GM12874 (cell line): ENCODE data around the gene BIRC2.

Experiments used
- TF ChIP-seq, protein P1 (sequence below): IDR thresholded peaks from 2 replicates; pipeline ENCODE4 v1.5.1; 2011; ENCODE audit warnings: low read depth, mild to moderate bottlenecking, control low read depth, low read length, moderate library complexity; ENCODE audit not compliant: insufficient read depth

Gene BIRC2

DNA sequence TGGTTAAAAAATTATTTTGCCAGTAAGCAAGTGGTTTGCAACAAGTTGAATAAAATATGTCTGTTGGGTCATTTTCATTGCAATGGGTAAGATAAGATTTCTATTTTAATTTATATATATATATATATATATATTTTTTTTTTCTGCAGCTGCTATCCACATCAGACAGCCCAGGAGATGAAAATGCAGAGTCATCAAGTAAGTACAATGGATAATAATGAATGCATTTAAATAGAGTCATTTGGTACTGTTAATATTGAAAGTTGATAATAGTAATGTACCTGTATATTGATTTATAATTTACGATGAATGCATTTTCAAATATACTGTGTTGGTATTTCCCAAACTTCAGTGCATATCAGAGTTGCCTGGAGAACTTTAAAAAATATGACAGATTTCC, 18.3 kb upstream of the BIRC2 start:
- TF ChIP-seq, protein P1, sequence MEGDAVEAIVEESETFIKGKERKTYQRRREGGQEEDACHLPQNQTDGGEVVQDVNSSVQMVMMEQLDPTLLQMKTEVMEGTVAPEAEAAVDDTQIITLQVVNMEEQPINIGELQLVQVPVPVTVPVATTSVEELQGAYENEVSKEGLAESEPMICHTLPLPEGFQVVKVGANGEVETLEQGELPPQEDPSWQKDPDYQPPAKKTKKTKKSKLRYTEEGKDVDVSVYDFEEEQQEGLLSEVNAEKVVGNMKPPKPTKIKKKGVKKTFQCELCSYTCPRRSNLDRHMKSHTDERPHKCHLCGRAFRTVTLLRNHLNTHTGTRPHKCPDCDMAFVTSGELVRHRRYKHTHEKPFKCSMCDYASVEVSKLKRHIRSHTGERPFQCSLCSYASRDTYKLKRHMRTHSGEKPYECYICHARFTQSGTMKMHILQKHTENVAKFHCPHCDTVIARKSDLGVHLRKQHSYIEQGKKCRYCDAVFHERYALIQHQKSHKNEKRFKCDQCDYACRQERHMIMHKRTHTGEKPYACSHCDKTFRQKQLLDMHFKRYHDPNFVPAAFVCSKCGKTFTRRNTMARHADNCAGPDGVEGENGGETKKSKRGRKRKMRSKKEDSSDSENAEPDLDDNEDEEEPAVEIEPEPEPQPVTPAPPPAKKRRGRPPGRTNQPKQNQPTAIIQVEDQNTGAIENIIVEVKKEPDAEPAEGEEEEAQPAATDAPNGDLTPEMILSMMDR: no peak

DNA sequence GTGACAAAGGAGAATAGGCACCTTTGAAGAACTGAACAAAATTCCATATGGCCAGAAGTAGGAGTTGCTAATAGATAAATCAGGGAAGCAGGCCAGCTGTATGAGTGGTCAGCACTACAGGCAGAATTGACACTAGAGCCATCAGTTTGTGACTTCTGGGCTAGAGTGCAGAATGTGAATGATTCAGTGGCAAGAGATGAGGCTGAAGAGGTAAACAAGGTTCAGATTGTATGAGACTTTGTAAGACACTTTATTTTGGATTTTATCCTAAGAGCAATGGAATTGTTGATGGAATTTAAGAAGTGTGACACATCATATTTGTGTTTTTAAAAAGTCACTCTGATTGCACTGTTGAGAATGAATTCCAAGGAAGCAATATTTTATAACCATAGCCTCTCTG, 16.8 kb upstream of the BIRC2 start:
- TF ChIP-seq, protein P1: no peak

DNA sequence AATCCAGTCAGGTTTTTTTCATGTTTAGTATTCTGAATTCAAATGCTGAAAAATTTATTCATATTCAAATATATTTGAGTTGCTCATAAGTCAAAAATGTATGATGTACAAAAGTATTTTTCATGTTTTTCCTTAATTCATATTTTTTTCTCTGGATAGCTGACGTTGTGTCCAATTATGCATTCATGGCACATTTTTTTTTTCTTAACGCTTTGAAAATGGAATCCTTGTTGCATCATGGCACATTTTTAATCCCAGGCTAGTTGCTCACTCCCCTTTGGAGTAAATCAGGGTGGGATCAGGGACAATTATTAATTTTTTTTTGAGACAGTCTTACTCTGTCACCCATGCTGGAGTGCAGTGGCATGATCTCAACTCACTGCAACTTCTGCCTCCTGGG, 15.7 kb upstream of the BIRC2 start:
- TF ChIP-seq, protein P1: no peak

DNA sequence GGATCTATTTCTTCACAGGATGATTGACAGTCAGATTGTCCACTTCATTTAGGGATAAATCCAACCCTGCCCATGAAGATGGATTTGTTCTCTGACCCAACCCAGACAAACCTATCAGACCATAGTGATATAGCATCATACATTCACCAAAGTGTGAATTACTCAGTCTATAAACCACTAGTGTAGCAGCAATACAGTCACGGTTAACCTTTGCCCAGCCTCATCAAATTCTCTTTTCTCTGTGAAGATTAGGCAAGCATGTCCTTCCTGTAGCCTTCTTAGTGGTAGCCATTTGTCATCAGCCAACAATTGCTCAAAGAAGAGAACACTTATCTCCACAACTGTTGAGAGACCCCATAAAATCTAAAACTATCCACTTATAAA, 14.4 kb upstream of the BIRC2 start:
- TF ChIP-seq, protein P1: no peak

DNA sequence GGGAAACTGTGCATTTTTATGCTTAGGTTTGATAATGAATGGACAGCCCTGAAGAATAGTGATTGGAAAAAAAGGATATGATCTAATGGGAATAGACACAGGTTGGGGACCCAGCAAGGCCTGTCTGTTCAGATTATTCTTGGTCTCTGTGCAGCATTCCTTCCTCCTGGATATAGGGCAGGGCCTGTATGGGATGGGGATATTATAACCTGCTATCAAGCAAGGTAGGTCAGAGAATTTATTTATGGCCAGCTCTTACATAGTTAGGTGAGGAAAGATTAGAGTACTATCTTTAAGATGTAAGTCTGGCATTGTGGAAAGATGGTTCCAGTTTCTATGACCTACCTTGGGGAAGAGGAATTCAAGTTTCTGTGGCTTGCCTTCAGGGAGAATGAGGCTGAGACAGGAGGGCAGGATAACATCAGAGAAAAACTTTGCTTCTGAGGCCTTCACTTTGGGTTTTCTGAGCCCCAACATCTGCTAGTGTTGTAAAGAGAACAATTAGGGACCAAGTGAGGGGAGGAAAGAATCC, 8.5 kb upstream of the BIRC2 start:
- TF ChIP-seq, protein P1: no peak

DNA sequence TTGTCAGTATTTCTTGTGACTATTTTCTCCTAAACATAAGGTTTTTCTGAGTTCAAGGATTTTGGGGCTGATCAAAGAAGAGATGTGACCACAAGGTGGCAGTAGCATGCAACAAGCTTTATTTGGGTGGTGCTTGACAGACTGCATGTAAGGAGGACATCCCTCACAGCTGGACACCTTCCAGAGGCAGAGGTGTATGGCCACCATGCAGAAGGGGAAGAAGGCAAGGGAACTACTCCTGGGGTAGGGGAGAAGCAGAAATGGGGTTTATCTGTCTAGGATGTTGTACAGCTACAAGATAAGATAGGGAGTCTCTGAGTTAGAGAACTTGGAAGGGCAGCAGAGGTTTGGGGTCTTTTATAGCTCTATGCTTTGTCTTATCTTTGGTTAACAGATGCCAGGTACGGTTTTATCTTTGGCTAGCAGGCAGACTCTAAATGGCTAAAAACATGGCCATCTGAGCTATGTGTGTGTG, 5.1 kb upstream of the BIRC2 start:
- TF ChIP-seq, protein P1: peak; percentile 73

DNA sequence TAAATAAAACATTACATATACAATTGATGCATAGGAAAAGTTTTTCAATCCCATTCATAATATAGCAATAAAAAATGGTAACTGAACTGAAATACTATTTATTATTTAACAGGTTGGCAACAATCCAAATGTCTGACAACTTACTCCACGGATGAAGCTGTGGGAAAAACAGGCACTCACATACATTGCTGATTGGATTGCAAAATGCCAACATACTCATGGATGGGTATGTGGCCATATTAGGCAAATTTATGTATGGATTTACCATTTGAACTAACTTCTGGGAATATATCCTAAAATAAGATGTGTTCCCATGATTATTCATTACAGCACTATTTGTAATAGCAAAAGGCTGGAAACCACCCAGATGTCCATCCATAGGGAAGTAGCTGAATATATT, 3.2 kb upstream of the BIRC2 start:
- TF ChIP-seq, protein P1: no peak

DNA sequence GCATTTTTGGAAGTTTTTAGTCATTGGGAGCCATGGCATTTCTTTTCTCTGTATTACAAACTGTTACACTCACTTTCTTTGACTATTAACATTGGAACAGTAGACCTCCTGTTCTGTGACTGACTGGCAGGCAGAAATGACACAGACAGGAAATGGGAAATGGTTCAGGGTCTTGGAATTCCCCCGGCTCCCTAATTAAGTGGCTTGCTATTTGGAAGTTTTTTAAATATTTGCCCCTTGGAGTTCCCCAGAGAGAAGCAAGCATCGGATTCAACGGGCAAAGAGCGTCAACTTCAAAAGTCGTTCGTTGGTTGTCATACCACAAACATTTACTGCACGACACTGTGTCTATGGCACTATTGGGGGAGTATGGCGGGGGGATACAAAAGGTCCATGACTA, 1.1 kb upstream of the BIRC2 start:
- TF ChIP-seq, protein P1: no peak
